Measurements from ENCODE around the gene TSSK3.
"Not testable (repeated sequence)": the region's sequence is repeated elsewhere in the genome, so short reads cannot be mapped to it uniquely, and the experiment has no call there.

The TSSK3 gene

DNA sequence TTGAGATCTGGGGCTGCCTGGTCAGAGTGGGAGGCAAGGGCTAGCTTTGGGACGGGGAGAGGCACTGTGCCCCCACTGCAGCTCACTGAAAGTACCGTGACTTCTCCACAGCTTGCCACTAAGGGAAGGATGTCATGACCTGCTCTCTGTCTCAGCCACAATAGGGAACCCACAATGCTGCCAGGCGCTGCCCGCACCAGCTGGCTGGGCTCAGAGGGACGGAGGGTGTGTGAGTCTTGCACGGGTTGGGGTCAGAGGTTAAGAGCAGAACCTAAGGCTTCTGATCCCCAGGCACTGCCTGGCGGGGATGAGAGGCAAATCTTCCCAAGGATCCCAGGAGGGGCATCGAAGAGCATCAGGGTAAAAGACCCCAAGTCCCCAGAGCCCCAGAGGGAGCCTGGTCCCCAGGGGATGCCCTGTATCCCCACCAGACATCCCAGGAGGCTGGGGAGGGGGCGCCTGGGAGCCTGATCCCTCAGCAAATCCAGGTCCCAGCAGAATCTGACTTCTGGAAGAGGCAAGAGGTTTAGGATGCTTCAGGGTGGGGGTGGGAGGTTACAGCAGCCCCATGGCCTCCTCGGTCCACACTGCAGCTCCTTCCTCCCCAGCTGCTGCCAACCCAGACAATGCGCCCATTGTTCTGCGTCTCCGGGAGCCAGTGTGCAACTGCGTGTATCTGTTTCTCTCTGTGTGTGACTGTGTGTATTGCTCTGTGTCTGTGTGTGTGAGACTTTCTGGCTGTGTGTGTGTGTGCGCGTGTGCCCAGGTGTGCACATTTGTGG is 24.3 kb upstream of the TSSK3 start:
- no peak for DNase-seq (ENCODE audit: low read depth in 2 of 3, low spot score in 2 of 3)

DNA sequence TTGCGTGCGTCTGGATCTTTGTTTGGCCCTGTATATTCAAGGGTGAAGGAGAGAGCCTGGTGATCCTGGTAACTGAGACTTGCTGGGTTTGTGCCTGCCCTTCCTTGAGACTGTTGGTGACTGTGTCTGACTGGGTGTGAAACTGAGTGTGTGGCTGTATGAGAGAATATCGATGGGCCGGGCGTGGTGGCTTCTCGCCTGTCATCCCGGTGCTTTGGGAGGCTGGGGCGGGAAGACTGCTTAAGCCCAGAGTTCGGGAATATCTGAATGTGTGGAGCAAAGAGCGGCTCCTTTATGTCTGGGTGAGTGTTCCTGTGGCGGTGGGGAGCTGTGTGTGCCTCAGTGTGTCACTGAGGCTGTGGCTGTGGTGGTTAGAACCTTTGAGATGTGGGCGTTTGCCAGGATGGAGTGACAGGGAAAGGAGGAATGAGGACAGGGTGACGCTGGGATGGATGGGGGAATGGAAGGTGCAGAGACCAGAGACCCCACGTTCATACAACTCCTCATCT is 23.6 kb upstream of the TSSK3 start:
- no peak for DNase-seq (ENCODE audit: low read depth in 2 of 3, low spot score in 2 of 3)

GRCh38 chr1:32339363-32339978 is 22.9 kb upstream of the TSSK3 start:
- no peak for DNase-seq (ENCODE audit: low read depth in 2 of 3, low spot score in 2 of 3)

GRCh38 chr1:32341186-32341757 is 21.1 kb upstream of the TSSK3 start:
- no peak for DNase-seq (ENCODE audit: low read depth in 2 of 3, low spot score in 2 of 3)

GRCh38 chr1:32341971-32342370 is 20.4 kb upstream of the TSSK3 start:
- no peak for DNase-seq (ENCODE audit: low read depth in 2 of 3, low spot score in 2 of 3)

DNA sequence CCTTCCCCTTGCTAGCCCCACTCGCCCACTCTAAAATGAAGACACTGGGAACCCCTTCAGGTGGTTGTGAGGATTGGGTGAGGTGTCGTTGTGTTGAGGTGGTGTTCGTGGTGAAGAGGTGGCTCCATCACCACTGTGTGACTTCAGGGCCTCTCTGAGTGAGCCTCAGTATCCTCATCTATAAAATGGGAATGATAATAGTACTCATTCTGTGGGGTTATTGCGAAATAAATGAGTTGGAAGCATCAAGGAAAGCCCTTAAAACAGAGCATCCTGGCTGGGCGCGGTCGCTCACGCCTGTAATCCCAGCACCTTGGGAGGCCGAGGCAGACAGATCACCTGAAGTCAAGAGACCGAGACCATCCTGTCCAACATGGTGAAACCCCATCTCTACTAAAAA is 19.6 kb upstream of the TSSK3 start:
- no peak for DNase-seq (ENCODE audit: low read depth in 2 of 3, low spot score in 2 of 3)

DNA sequence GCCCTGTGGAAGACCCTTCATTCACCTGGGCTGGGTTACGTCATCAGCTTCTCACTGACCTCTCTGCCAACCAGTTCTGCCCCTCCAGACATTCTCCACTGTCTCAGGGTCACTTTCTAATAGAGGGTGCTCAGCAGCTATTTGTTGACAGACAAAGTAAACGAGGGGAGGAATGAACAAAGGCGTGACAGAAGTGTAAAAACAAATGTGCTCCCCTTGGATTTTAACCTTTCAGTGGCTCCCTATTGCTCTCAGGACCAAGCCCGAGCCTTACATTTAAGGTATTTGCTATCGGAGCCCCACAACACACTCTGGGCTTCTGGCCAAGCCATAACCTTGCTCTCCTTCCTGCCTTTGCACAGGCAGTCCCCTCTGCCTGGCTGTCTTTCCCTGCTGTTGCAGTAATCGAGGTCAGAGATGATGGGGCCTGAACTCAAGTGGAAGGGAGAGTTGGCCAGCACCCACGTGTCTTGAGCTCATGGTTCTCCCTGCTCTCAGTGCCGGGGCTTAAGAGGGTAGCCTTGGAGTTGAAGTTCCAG is 17.0 kb upstream of the TSSK3 start:
- no peak for DNase-seq (ENCODE audit: low read depth in 2 of 3, low spot score in 2 of 3)

DNA sequence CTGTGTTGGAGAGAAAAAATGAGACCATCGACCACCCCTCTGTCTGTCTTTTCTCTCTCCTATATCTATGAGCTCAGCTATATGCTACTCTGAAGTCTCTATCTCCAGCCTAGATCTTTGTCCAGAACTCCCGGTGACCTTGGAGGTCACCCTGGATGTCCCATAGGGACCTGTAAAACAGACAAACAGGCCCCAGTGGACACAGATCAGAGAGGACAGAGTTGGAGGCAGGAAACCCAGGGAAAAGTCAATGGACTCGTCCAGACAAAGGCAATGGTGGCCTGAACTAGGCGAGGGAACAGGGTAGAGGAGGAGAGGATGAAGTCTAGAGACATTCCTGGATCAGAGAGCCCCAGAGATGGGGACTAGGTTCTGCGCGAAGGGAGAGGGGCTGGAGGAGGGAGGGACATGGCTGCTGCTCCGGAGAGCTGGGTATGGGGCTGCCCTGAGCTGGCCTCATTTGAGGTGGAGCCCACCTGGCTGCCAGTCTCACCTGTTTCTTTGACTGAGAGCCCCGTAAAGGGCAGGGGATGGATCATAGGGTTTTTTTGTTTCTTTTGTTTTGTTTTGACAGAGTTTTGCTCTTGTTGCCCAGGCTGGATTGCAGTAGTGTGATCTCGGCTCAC is 15.7 kb upstream of the TSSK3 start:
- no peak for DNase-seq (ENCODE audit: low read depth in 2 of 3, low spot score in 2 of 3)

GRCh38 chr1:32349211-32349708 is 13.1 kb upstream of the TSSK3 start:
- no peak for DNase-seq (ENCODE audit: low read depth in 2 of 3, low spot score in 2 of 3)

GRCh38 chr1:32350785-32351398 is 11.4 kb upstream of the TSSK3 start:
- DNase-seq (ENCODE audit: low read depth in 2 of 3, low spot score in 2 of 3) = peak; percentile 47 to 80 (median 75)

- DNase-seq (ENCODE audit: low read depth in 2 of 3, low spot score in 2 of 3) = peak in 1 of 3 experiments; percentile 66
Measured at GRCh38 chr1:32351399-32352238, 10.7 kb upstream of the TSSK3 start.

GRCh38 chr1:32352239-32352745 is 10.0 kb upstream of the TSSK3 start:
- DNase-seq (ENCODE audit: low read depth in 2 of 3, low spot score in 2 of 3) = no peak

GRCh38 chr1:32352831-32353383 is 9.4 kb upstream of the TSSK3 start:
- no peak for DNase-seq (ENCODE audit: low read depth in 2 of 3, low spot score in 2 of 3)

- DNase-seq (ENCODE audit: low read depth in 2 of 3, low spot score in 2 of 3) = no peak
Measured at GRCh38 chr1:32353431-32353830, 8.9 kb upstream of the TSSK3 start.

GRCh38 chr1:32353886-32354570 is 8.3 kb upstream of the TSSK3 start:
- DNase-seq (ENCODE audit: low read depth in 2 of 3, low spot score in 2 of 3) = no peak

DNA sequence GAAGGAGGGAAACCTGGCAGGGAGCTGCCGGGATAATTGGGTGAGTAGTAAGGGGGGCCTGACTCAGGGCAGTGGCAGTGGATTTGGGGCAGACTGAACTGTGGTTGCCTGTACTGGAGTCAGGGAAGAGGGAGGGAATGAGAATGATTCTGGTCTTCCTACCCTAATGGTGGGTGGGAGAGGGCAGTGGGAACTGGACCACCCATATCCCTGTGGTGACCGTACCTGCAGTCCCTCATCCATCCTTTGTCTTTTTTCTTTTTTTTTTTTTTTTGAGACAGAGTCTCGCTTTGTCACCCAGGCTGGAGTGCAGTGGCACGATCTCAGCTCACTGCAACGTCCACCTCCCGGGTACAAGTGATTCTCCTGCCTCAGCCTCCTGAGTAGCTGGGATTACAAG is 6.6 kb upstream of the TSSK3 start:
- not testable (repeated sequence) for DNase-seq (ENCODE audit: low read depth in 2 of 3, low spot score in 2 of 3)

DNA sequence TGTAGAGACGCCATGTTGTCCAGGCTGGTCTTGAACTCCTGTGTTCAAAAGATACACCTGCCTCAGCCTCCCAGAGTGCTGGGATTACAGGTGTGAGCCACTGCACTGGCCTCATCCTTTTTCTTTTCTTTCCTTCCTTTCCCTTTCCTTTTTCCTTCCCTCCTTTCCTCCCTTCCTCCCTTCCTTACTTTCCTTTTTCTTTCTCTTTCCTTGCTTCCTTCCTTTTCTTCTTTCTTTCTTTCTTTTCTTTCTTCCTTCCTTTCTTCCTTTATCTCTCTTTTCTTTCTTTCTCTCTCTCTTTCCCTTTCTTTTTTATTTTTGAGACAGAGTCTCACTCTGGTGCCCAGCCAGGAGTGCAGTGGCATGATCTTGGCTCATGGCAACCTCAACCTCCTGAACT is 5.9 kb upstream of the TSSK3 start:
- no peak for DNase-seq (ENCODE audit: low read depth in 2 of 3, low spot score in 2 of 3)

DNA sequence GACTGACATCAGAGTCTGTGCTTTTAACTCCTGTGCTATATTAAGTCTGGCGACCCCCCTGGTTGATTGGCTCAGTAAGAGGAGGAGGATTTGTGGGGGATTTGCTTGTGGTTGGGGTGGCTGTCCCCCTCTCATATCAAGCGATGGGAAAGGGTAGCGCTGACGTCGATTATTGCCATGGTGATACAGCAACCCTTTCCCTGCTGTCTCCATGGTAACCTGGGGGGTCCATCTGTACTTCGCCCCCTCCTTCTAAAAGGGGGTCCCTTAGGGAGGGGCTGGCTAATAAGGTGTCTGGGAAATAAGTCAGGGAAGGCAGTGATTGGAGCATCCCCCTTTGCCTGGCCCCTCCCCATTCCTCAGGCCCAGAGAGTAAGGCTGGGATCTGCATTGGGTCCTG is 4.7 kb upstream of the TSSK3 start:
- DNase-seq (ENCODE audit: low read depth in 2 of 3, low spot score in 2 of 3) = no peak

DNA sequence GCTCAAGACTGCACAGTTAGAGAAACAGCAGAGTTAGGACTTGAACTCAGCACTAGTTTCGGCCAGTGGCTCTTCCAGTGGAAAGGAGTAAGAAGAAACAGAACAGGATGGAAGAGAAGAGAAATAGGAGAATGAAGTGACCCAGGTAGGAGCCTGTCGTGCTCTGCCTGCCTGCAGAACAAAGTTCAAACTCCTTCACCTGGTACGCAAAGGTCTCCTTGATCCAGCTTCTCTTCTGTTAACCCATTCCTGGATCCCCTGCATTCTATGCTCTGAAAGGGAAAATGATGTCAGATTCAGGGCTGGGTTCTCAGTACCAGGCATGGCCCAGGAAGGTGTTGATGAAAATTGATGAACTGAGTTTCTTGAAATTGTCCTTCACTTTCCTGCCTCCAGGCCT is 3.9 kb upstream of the TSSK3 start:
- no peak for DNase-seq (ENCODE audit: low read depth in 2 of 3, low spot score in 2 of 3)
